Measurements from ENCODE around the gene BEST4. TPM values are rescaled to one million over a fixed set of nuclear protein-coding genes. Genes with fewer than 3 reads are reported as not detected.

The BEST4 gene
- 0.23 to 0.45 TPM (median 0.36 TPM) in 5 replicates for total RNA-seq (2022; extraction: Qiagen RNA extraction)

DNA sequence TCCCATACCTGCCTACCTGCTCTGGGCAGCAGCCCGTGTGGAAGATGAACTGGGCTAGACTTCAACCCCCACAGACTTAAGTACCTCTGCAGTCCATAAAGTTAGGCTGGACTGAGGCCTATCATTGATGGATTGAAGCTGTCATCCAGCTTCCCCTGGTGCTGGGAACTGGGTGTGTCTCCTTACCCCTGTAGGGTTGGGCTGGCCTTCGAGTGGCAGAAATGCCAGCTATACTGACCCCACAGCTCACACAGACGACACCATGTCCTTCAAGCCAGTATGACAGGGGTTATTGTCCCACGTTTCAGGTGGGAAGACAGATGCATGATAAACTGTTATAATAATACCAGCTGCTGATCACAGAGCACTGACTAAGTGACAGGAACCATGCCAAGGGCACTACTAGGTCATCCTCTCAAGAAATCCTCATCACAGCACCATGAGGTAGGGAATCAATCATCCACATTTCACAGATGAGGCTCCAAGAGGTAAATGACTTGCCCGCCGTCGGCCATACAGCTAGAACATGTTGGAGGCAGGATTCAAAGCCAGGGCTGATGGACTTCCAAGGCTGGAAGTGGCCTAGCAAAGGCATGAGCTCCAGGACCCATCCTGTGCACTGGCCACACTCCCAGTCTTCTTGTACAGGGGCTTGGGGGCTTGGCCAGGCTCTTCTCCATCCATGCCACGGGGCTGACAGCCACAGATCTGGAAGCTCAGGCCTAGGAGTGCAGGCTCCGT lies at the start of gene BEST4:
BEST4 (minus strand) TSS at position 51 of the 741 bp plus-strand sequence. CDS start 465 bp downstream, outside the sequence.

DNA sequence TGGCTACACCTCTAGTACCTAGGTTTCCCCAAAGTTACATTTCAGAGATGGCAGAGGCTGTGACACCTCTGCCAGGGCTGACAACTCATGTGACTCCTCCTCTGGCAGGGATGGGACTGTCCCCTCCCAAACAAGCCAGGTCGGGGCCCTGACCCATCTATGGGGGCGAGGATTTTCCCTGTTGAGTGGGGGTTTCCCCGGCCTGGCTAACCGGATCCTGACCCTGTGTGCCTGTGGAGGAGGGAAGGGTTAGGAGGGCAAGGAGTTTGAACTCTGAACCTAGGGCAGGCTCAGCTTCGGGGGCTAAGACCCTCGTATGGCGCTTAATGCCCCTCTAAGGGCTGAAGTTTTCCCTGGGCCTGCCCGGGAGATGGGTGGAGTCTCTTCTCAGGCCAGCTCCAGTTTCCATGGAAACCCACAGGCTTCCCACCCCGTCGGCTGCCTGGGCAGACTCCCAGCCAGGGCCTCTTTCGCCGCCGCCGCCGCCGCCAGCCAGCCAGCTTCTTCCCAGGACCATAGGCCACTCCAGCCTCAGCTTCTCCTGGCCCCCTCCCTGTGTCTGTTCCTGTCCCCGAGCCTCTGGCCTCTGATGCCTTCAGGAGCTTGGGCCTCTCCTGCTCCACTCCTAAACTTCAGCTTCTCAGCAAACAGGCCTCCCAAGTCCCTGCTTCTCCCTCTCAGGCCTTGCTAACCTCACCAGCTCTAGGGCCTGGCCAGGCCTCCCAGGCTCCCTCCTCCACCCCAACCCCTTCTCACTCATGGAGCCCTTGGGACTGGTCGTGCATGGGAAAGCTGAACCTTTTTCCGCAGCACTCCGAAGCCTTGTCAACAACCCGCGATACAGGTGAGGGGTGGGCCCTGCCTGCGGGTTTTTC lies 20.3 kb upstream of the BEST4 start, which contains the start of gene BTBD19:
BTBD19 (plus strand) TSS at position 461 of the 875 bp plus-strand sequence; CDS start at position 759, 298 bp downstream.

DNA sequence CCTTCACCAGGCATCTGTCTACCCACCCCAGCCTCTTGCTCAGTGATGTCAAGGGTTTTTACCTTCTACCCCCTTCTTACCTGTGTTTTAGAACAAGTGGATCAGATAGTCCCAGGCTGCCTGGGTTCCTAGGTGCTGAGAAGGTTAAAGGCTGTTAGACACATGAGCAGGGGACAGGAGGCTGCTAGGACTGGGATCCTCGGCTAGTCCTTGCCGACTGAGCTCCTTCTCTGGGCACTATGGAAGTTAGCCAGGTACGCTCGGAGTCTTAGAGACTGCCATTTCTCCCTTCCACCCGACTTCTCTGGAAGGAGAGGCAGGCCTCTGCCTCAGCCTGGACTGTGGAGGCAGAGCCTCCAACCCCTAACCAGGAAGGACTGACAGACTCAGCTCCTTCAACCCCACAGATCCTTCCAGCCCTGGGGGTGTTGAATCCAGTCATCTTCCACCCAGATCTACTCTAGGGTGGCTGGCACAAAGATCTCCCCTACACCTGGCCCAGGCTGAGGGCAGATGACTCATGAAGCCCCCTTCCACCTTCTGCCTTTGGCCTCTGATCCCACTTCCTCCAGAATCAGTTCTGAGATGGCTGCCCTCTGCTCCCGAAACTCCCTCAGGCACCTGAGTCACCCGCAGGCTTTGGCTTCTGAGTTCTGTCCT lies 18.9 kb upstream of the BEST4 start, which contains the start of gene DYNLT4:
DYNLT4 (minus strand) TSS at position 648 of the 660 bp plus-strand sequence. CDS start 683 bp downstream, outside the sequence.

DNA sequence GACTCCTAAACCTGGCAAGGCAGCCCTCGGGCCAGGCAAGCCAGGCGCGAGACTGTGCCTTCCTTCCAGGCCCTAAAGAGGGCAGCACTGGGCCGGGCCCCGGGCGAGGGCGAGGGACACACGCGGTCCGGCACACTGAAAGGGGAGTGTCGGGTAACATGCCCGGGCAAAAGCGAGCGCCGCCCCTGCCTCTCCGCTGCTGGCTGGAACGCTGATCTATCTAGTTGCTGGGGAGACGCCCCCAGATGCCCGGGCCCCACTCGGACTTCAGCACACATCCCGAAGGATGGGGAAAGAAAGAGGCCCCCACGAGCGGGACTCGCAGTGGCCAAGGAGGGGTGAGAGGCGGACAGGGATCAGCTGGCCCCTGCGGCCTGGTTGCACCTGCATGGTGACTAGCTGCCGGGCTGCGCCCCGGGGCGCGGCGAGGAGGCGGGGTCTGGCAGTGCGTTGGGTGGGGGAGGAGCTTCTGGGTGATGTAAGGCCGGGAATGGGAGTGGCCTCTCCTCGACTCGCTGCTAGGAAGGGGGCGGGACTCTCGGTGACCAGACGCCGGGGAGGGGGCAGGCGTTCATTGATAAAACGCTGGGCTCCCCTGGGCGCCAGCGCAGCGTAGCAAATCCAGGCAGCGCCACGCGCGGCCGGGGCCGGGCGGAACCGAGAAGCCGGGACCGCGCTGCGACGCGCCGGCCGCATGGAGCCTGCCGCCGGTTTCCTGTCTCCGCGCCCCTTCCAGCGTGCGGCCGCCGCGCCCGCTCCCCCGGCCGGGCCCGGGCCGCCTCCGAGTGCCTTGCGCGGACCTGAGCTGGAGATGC lies 12.0 kb upstream of the BEST4 start, which contains the start of gene PLK3:
PLK3 (plus strand) TSS at position 608 of the 815 bp plus-strand sequence; CDS start at position 695, 87 bp downstream.

DNA sequence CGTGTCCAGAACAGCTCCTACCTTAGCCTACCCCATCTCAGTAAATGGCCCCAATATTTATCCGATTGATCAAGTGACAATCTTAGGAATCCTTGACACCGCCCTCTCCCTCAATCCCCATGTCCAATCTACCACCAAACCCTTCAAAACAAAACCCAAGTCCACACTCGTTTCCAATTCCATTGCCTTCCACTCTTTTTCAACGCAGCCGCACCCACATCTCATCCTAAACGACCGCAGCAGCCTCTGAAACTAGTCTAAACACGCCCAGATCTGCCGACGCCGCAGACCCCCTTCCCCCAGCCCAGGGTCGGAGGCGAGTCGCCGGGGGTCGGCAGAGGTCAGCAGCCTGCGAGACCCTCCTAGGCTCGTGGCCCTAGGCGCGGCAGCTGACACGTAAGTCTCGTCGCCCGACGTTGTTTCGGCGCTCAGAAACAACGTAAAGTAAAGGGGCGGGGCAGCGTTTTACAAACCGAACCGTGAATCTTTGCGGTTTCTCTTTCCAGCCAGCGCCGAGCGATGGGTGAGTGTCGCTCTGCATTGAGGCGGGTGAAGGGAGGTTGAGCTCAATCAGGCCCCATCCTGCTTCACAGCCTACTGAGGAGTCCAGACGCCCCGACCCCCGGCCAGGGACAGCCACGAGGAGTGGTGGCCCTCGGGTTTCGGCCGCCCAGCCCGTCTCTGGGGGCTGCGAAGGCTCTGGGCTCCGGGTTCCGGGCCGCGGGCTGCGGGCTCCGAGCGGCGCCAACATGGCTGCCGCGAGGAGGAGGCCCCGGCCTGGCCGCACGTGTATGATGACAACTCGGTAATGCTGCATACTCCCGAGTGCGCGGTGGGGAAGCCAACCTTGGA lies 12.7 kb downstream of the BEST4 start, which contains the start of gene RPS8:
RPS8 (plus strand) TSS at position 463 of the 852 bp plus-strand sequence; CDS start at position 520, 57 bp downstream.

DNA sequence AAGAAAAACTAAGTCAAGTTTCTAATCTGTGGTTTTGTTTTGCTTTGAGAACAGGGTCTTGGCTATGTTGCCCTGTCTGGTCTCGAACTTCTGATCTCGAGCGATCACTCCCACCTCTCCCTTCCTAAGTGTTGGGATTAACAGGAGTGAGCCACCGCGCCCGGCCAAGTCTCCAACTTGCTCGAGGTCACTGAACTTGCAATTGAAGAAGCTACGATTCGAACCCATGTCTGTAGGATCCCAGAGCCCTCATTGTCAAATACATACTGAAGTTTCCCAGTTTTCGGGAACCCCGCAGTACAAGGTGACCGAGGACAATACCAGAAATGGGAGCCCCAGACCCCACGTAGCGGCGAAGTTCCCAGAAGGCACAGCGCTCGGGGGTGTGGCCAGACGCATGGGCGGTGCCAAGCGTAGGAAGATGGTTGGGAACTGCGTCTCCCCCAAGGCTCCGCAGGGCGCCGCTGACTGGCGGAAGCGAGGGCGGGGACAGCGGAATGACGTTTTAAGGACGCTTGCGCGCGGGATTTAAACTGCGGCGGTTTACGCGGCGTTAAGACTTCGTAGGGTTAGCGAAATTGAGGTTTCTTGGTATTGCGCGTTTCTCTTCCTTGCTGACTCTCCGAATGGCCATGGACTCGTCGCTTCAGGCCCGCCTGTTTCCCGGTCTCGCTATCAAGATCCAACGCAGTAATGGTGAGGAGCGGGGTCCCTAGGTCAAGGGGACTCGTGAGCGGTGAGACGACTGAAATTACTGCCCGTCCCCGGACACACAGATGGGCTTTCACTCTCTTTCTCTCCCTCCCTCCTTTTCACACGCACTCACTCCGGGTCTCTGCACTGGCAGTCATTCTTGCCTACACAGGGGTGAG lies 48.4 kb downstream of the BEST4 start, which contains the start of gene KIF2C:
KIF2C (plus strand) TSS at position 531 of the 872 bp plus-strand sequence; CDS start at position 627, 96 bp downstream.

Other genes with a start within 250 kb of the BEST4 start
- 4.5 to 8.7 TPM (median 8.0 TPM) in 5 replicates for gene TMEM53, start 113.7 kb downstream of the BEST4 start, total RNA-seq (2022; extraction: Qiagen RNA extraction)
- 0.35 to 1.2 TPM (median 0.71 TPM) in 5 replicates for gene ARMH1, start 113.5 kb downstream of the BEST4 start, total RNA-seq (2022; extraction: Qiagen RNA extraction)
- not detected in 5 replicates for gene RNU5D-1, start 57.0 kb downstream of the BEST4 start, total RNA-seq (2022; extraction: Qiagen RNA extraction)
- 31.9 to 38.9 TPM (median 36.7 TPM) in 5 replicates for gene KIF2C, start 48.3 kb downstream of the BEST4 start, total RNA-seq (2022; extraction: Qiagen RNA extraction)
- 1,410 to 1,585 TPM (median 1,417 TPM) in 5 replicates for gene RPS8, start 12.6 kb downstream of the BEST4 start, total RNA-seq (2022; extraction: Qiagen RNA extraction)
- 10.7 to 15.3 TPM (median 15.2 TPM) in 5 replicates for gene PLK3, start 12.2 kb upstream of the BEST4 start, total RNA-seq (2022; extraction: Qiagen RNA extraction)
- 0.38 to 0.73 TPM (median 0.53 TPM) in 4 of 5 replicates, not detected in the other for gene DYNLT4, start 19.2 kb upstream of the BEST4 start, total RNA-seq (2022; extraction: Qiagen RNA extraction)
- 1.4 to 3.4 TPM (median 2.6 TPM) in 5 replicates for gene BTBD19, start 20.4 kb upstream of the BEST4 start, total RNA-seq (2022; extraction: Qiagen RNA extraction)
- 0.12 to 0.26 TPM (median 0.17 TPM) in 5 replicates for gene PTCH2, start 55.1 kb upstream of the BEST4 start, total RNA-seq (2022; extraction: Qiagen RNA extraction)
- gene EIF2B3, start 198.4 kb upstream of the BEST4 start, total RNA-seq (2022; extraction: Qiagen RNA extraction) = 16.5 to 17.5 TPM (median 17.4 TPM) in 5 replicates
- 12.1 to 20.0 TPM (median 19.2 TPM) in 5 replicates for gene HECTD3, start 223.2 kb upstream of the BEST4 start, total RNA-seq (2022; extraction: Qiagen RNA extraction)
- gene UROD, start 224.1 kb upstream of the BEST4 start, total RNA-seq (2022; extraction: Qiagen RNA extraction) = 42.4 to 50.3 TPM (median 44.4 TPM) in 5 replicates